PFSK-1 (cell line): ENCODE results near the gene ROCK1.

Source experiments
- FOXP2 ChIP-seq: optimal IDR thresholded peaks from 2 replicates; pipeline ENCODE3; 2011; ENCODE audit warnings: borderline replicate concordance, control low read depth, inconsistent platforms; ENCODE audit not compliant: insufficient read depth; ENCODE audit errors: extremely low read length, extremely low read depth
- POLR2AphosphoS5 ChIP-seq: IDR thresholded peaks from 2 replicates; pipeline ENCODE4 v1.6.1; 2012; ENCODE audit warnings: low read depth, mild to moderate bottlenecking, control low read depth, low read length, moderate library complexity
- REST ChIP-seq, 2 experiments: IDR thresholded peaks; 2 replicates each; pipeline versions ENCODE4 v1.6.1 to v1.8.0; 2011 to 2012; ENCODE audit warnings: low read depth in 2 of 2, low read length in 2 of 2, control low read depth in 1 of 2, inconsistent platforms in 1 of 2, mild to moderate bottlenecking in 1 of 2, moderate library complexity in 1 of 2; ENCODE audit not compliant: insufficient read depth in 1 of 2
- SIN3A ChIP-seq: IDR thresholded peaks from 2 replicates; pipeline ENCODE4 v1.6.1; 2012; ENCODE audit warnings: mild to moderate bottlenecking, low read length, moderate library complexity, borderline replicate concordance; ENCODE audit not compliant: insufficient read depth
- TAF1 ChIP-seq: IDR thresholded peaks from 2 replicates; pipeline ENCODE4 v1.6.1; 2012; ENCODE audit warnings: low read length, control low read depth, borderline replicate concordance; ENCODE audit not compliant: insufficient read depth

Gene ROCK1

GRCh38 chr18:21031845-21032244, 79.8 kb downstream of the ROCK1 start:
- TF ChIP-seq REST (IDR thresholded peaks at IDR 0.05; ENCODE audit: insufficient read depth in 1 of 2, low read depth in 2 of 2, low read length in 2 of 2) (no peak), POLR2AphosphoS5 (no peak), FOXP2 (no peak), TAF1 (no peak), SIN3A (no peak)

DNA sequence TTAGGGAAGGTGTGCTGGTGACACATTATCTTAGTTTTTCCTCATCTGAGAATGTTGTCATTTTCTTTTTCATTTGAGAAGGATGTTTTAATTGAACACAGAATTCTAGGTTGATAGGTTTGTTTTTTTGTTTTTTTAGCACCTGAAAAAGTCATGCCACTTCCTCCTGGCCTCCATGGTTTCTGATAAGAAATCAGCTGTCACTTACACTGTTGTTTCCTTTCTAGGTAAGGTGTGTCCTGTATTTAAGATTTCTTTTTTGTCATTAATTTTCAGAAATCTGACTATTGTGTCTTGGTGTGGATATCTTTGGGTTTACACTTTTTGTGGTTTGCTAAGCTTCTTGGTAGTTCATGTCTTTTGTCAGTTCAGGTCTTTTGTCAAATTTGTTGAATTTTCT, 99.3 kb downstream of the ROCK1 start:
- no peak for TF ChIP-seq TAF1
- no peak for TF ChIP-seq FOXP2
- TF ChIP-seq REST (IDR thresholded peaks at IDR 0.05; ENCODE audit: insufficient read depth in 1 of 2, low read depth in 2 of 2, low read length in 2 of 2): no peak
- no peak for TF ChIP-seq SIN3A
- no peak for TF ChIP-seq POLR2AphosphoS5

DNA sequence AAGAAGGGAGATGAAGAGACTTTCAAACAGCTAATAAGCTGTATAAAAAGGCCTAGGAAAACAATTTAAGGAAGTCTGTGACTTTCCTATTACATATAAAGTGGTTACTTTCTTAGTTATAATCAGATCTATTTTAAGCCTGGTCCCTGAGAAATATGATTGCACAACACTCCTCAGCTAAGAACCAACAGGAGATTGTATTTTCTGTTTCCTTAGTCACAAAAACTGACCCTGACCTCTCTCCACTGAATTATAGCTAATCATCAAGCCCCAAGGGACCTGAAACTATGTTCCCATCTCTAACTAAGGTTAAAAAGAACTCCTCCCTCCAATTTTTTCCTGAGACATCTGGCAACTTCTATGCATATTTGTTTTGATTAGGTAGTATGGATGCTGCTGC, 106.9 kb downstream of the ROCK1 start:
- no peak for TF ChIP-seq TAF1
- TF ChIP-seq FOXP2: no peak
- no peak for TF ChIP-seq REST (IDR thresholded peaks at IDR 0.05; ENCODE audit: insufficient read depth in 1 of 2, low read depth in 2 of 2, low read length in 2 of 2)
- TF ChIP-seq POLR2AphosphoS5: no peak
- TF ChIP-seq SIN3A: no peak

- TF ChIP-seq POLR2AphosphoS5 (no peak), TAF1 (no peak)
These were observed 110.9 kb downstream of the ROCK1 start for GRCh38 chr18:21000667-21001066.

GRCh38 chr18:20997371-20997770, 114.2 kb downstream of the ROCK1 start:
- TF ChIP-seq SIN3A: no peak
- peak; percentile 50 to 86; a peak in 3 of 4 replicates for TF ChIP-seq REST (IDR thresholded peaks at IDR 0.05; ENCODE audit: insufficient read depth in 1 of 2, low read depth in 2 of 2, low read length in 2 of 2)

DNA sequence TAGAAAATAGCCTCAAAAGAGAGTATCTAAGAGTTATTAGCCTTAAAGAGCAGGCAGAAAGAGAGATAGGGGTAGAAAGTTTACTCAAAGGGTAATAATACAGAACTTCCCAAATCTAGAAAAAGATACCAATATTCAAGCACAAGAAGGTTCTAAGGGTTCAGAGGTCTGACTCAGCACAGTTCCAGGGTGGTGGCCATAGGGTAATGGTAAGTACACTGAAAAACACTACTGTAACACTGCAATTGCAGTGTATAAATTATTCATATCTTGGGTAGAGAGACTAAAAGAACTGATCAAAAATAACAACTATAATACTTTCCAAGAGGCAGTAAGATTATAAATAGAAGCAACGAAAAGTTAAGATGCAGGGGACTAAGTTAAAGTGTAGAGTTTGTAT, 115.2 kb downstream of the ROCK1 start:
- TF ChIP-seq SIN3A: no peak
- no peak for TF ChIP-seq FOXP2
- TF ChIP-seq REST (IDR thresholded peaks at IDR 0.05; ENCODE audit: insufficient read depth in 1 of 2, low read depth in 2 of 2, low read length in 2 of 2): no peak
- TF ChIP-seq TAF1: no peak
- TF ChIP-seq POLR2AphosphoS5: no peak
